HEK293 (cell line): ENCODE measurements around the gene DYNC1I1.

Experiments used
- CTCF ChIA-PET: fragments of 350-600 bp; formaldehyde crosslinking; extraction: SDS; loops from one replicate; lab custom pipeline; 2021; ENCODE audit warnings: antibody characterized with exemption; lab: Yijun Ruan, JAX
- POLR2A ChIA-PET: fragments of 300-600 bp; formaldehyde crosslinking; extraction: SDS; loops from one replicate; lab custom pipeline; 2020; ENCODE audit warnings: antibody characterized with exemption, inconsistent platforms; lab: Yijun Ruan, JAX
- H3K27ac ChIP-seq: fragments of 200-500 bp; sonication (Bioruptor generic); 2 replicates; pipeline ENCODE4 v1.5.1; 2014; ENCODE audit warnings: low read depth, low read length, control low read depth, inconsistent platforms; ENCODE audit errors: extremely low read depth
- H3K36me3 ChIP-seq, 2 experiments: fragments of 200-500 bp in 1 of 2; sonication (Bioruptor generic) in 1 of 2; 1 replicate in 1 of 2; 2 replicates in 1 of 2; pipeline ENCODE4 v1.5.1; 2014 to 2017; ENCODE audit warnings: inconsistent platforms in 2 of 2, low read length in 2 of 2; ENCODE audit not compliant: control insufficient read depth in 2 of 2, insufficient read depth in 1 of 2
- H3K4me1 ChIP-seq: fragments of 200-500 bp; sonication (Bioruptor generic); 2 replicates; pipeline ENCODE4 v1.5.1; 2014; ENCODE audit warnings: mild to moderate bottlenecking, low read length, inconsistent platforms; ENCODE audit not compliant: control insufficient read depth, insufficient read depth
- H3K4me3 ChIP-seq: 2 replicates; pipeline ENCODE4 v1.5.1; 2011; ENCODE audit warnings: low read depth, mild to moderate bottlenecking, control low read depth, low read length, moderate library complexity
- H3K9me3 ChIP-seq: fragments of 200-500 bp; sonication (Bioruptor generic); 2 replicates; pipeline ENCODE4 v1.5.1; 2014; ENCODE audit warnings: low read depth, low read length, inconsistent platforms; ENCODE audit not compliant: control insufficient read depth, insufficient read depth
- FEZF1 ChIP-seq: fragments of 450-650 bp; formaldehyde crosslinking; IDR thresholded peaks from 2 replicates; pipeline ENCODE4 v1.5.1; 2016; ENCODE audit warnings: missing biosample characterization, missing genetic modification characterization
- WT1 ChIP-seq: fragments of 450-650 bp; formaldehyde crosslinking; IDR thresholded peaks from 2 replicates; pipeline ENCODE4 v1.5.1; 2016; ENCODE audit warnings: missing biosample characterization, missing genetic modification characterization
- ZBTB17 ChIP-seq: fragments of 450-650 bp; formaldehyde crosslinking; IDR thresholded peaks from 2 replicates; pipeline ENCODE4 v1.5.1; 2016; ENCODE audit warnings: missing biosample characterization, missing genetic modification characterization
- ZBTB26 ChIP-seq: fragments of 450-650 bp; formaldehyde crosslinking; optimal IDR thresholded peaks from 2 replicates; pipeline ENCODE3; 2016; ENCODE audit warnings: missing biosample characterization, mild to moderate bottlenecking, missing genetic modification characterization
- ZNF18 ChIP-seq: fragments of 450-650 bp; formaldehyde crosslinking; IDR thresholded peaks from 2 replicates; pipeline ENCODE4 v1.5.1; 2016; ENCODE audit warnings: missing biosample characterization, missing genetic modification characterization
- ZNF184 ChIP-seq: fragments of 450-650 bp; IDR thresholded peaks from 2 replicates; pipeline ENCODE4 v1.5.1; 2018; ENCODE audit warnings: missing biosample characterization, mild to moderate bottlenecking, missing genetic modification characterization
- ZNF239 ChIP-seq: fragments of 450-650 bp; formaldehyde crosslinking; IDR thresholded peaks from 2 replicates; pipeline ENCODE4 v1.5.1; 2016; ENCODE audit warnings: missing biosample characterization, missing genetic modification characterization
- ZNF280D ChIP-seq: fragments of 450-650 bp; formaldehyde crosslinking; IDR thresholded peaks from 2 replicates; pipeline ENCODE4 v1.5.1; 2016; ENCODE audit warnings: missing biosample characterization, missing genetic modification characterization
- ZNF366 ChIP-seq: fragments of 450-650 bp; formaldehyde crosslinking; conservative IDR thresholded peaks from 2 replicates; pipeline ENCODE4 v1.5.1; 2016; ENCODE audit warnings: missing biosample characterization, missing genetic modification characterization
- ZNF513 ChIP-seq: fragments of 450-650 bp; IDR thresholded peaks from 2 replicates; pipeline ENCODE4 v1.5.1; 2018; ENCODE audit warnings: missing biosample characterization, missing genetic modification characterization
- ZNF514 ChIP-seq: fragments of 450-650 bp; formaldehyde crosslinking; IDR thresholded peaks from 2 replicates; pipeline ENCODE4 v1.5.1; 2016; ENCODE audit warnings: missing biosample characterization, missing genetic modification characterization
- ZNF664 ChIP-seq: fragments of 450-650 bp; formaldehyde crosslinking; IDR thresholded peaks from 2 replicates; pipeline ENCODE4 v1.5.1; 2016; ENCODE audit warnings: missing biosample characterization, missing genetic modification characterization
- TF ChIP-seq, protein P1 (sequence below): fragments of 450-650 bp; formaldehyde crosslinking; IDR thresholded peaks from 2 replicates; pipeline ENCODE4 v1.5.1; 2016; ENCODE audit warnings: missing biosample characterization, missing genetic modification characterization
- TF ChIP-seq, protein P2 (sequence below): fragments of 450-650 bp; formaldehyde crosslinking; IDR thresholded peaks from 2 replicates; pipeline ENCODE4 v1.5.0; 2017; ENCODE audit warnings: missing biosample characterization, missing genetic modification characterization, borderline replicate concordance

DYNC1I1 gene

DNA sequence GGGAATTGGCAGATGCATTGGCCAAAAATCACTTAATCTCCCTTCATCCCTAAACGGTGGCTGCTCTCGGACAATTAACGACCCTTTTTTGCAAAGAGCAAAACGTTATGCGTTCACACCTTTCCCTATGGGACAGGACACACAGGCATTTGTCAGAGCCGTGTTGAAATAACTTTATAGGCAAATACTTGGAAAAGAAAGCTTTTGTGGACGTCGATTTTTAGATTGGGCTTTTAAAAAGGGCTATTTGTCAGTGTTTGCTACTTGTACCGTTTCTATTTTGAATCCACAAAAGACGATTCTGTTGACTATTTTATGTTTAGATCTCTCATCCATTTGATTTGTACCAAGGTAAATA lies 304.0 kb downstream of the DYNC1I1 start:
- Histone ChIP-seq H3K27ac (peak overlapping the region; percentile 20; the same call in 1 of the 2 replicates), H3K4me3 (peak overlapping the region; percentile 69), H3K4me1 (no peaks in the 10 kb centered on the region), H3K9me3 (no peaks in the 10 kb centered on the region), H3K36me3 (no peaks in the 10 kb centered on the region)
- TF ChIP-seq ZNF184 (tag by site-specific recombination) (no peak), ZBTB17 (tag by site-specific recombination) (no peak), ZNF18 (tag by site-specific recombination) (0 out of 2 replicates have a peak, but pooled peaks have one; percentile 26), ZNF239 (tag by site-specific recombination) (no peak), ZBTB26 (no peak), ZNF513 (tag by site-specific recombination) (no peak), FEZF1 (tag by site-specific recombination) (no peak), ZNF366 (tag by site-specific recombination) (0 out of 2 replicates have a peak, but pooled peaks have one; percentile 8), ZNF280D (tag by site-specific recombination) (no peak), ZNF514 (no peak), WT1 (tag by site-specific recombination) (no peak), ZNF664 (tag by site-specific recombination) (no peak)
- TF ChIP-seq, protein P1, sequence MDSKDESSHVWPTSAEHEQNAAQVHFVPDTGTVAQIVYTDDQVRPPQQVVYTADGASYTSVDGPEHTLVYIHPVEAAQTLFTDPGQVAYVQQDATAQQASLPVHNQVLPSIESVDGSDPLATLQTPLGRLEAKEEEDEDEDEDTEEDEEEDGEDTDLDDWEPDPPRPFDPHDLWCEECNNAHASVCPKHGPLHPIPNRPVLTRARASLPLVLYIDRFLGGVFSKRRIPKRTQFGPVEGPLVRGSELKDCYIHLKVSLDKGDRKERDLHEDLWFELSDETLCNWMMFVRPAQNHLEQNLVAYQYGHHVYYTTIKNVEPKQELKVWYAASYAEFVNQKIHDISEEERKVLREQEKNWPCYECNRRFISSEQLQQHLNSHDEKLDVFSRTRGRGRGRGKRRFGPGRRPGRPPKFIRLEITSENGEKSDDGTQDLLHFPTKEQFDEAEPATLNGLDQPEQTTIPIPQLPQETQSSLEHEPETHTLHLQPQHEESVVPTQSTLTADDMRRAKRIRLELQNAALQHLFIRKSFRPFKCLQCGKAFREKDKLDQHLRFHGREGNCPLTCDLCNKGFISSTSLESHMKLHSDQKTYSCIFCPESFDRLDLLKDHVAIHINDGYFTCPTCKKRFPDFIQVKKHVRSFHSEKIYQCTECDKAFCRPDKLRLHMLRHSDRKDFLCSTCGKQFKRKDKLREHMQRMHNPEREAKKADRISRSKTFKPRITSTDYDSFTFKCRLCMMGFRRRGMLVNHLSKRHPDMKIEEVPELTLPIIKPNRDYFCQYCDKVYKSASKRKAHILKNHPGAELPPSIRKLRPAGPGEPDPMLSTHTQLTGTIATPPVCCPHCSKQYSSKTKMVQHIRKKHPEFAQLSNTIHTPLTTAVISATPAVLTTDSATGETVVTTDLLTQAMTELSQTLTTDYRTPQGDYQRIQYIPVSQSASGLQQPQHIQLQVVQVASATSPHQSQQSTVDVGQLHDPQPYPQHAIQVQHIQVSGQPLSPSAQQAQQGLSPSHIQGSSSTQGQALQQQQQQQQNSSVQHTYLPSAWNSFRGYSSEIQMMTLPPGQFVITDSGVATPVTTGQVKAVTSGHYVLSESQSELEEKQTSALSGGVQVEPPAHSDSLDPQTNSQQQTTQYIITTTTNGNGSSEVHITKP (tag by site-specific recombination): no peak
- TF ChIP-seq, protein P2, sequence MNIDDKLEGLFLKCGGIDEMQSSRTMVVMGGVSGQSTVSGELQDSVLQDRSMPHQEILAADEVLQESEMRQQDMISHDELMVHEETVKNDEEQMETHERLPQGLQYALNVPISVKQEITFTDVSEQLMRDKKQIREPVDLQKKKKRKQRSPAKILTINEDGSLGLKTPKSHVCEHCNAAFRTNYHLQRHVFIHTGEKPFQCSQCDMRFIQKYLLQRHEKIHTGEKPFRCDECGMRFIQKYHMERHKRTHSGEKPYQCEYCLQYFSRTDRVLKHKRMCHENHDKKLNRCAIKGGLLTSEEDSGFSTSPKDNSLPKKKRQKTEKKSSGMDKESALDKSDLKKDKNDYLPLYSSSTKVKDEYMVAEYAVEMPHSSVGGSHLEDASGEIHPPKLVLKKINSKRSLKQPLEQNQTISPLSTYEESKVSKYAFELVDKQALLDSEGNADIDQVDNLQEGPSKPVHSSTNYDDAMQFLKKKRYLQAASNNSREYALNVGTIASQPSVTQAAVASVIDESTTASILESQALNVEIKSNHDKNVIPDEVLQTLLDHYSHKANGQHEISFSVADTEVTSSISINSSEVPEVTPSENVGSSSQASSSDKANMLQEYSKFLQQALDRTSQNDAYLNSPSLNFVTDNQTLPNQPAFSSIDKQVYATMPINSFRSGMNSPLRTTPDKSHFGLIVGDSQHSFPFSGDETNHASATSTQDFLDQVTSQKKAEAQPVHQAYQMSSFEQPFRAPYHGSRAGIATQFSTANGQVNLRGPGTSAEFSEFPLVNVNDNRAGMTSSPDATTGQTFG: no peak
- ChIA-PET CTCF (interaction anchor here (0.6 to 3.8 kb wide), 20 partner anchors 10 to 1741 kb away, joined by 3 to 25 read pairs (median 3); partner anchors contain the start of gene DLX5), POLR2A (no interaction called here)
